Lower leg skin (tissue), 4 donors: ENCODE results near the gene KRTAP5-1. TPM values are rescaled to one million over a fixed set of nuclear protein-coding genes. Genes with fewer than 3 reads are reported as not detected.

Source experiments
- DNase-seq, 2 donors: peaks; one replicate each; pipeline ENCODE4 v3.0.0-alpha.2; 2019; ENCODE audit warnings: low spot score in 2 of 2
- H3K4me3 ChIP-seq: fragments of 200-600 bp; sonication (generic); 2 replicates; pipeline ENCODE4 v1.5.1; 2017; ENCODE audit warnings: mild to moderate bottlenecking, low read depth; ENCODE audit not compliant: poor library complexity, severe bottlenecking
- POLR2A ChIP-seq, 2 donors: fragments of 450-650 bp; IDR thresholded peaks; one replicate each; pipeline ENCODE4 v1.6.1; 2016 to 2017; ENCODE audit warnings: antibody characterized with exemption in 2 of 2, mild to moderate bottlenecking in 1 of 2, moderate library complexity in 1 of 2
- WGBS, 2 donors: methylation state at CpG; one replicate each; pipeline ENCODE4 v1.1.5; 2018; 5-methylcytosine and 5-hydroxymethylcytosine counted together
- intact Hi-C: fragments of 100-400 bp; cut with DNase I; formaldehyde crosslinking; loops from one replicate; pipeline ENCODE4 v1.15.0; 2023; ENCODE audit warnings: low total_unique reads
- total RNA-seq, 4 donors: library from RNA; depleted of rRNA; stranded (reverse); fragments of >200 nt; gene quantifications; one replicate each; pipeline ENCODE4 v1.1.0, GENCODE V29; 2016
- TF ChIP-seq, protein P1 (sequence below), 3 donors: fragments of 450-650 bp; IDR thresholded peaks; one replicate each; pipeline ENCODE4 v1.5.1; 2016; ENCODE audit warnings: antibody characterized with exemption in 3 of 3, mild to moderate bottlenecking in 3 of 3, moderate library complexity in 2 of 3

The KRTAP5-1 gene
- total RNA-seq, 4 donors from 2014 or later, result 8.1 TPM; not detected in 3

DNA sequence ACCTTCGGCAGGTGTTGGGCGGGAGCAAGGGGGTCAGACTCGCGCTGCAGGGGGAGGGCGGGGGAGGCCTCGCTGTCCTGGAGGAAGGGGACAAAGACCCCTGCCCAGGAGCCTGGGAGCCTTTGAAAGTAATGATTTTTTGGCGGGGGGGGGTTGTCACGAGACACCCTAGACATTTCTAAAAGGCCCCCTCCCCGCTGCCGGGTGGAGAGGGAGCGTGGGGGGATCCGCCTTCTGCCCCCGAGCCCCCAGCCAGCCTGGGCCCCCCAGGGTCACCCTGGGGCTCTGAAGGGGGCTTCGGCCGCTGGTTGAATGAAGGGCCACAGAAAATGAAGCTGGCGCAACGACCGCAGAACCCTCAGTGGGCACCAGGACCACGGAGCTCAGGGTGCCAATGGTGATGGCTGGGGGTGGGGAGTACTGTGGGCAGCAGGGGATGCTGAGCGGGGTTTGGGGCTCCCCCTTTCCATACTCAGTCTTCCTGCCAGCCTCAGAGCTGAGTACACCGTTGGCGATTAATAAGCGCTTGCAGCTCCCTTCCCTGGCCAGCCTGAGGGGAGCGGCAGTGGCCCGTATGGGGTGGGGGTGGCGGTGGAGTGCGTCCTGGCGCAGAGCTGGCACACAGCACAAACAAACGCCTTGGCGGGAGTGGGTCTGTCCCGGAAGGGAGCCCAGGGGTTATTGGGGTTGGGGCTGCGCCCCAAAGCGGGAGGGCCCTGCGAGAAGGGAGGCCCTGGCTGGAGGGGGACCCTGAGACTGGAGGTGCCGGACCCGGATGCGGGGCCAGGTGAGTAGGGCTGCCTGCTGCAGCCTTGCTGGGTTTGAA lies 11.8 kb downstream of the KRTAP5-1 start:
- TF ChIP-seq POLR2A (IDR thresholded peaks at IDR 0.05), result no peak
- TF ChIP-seq, protein P1, sequence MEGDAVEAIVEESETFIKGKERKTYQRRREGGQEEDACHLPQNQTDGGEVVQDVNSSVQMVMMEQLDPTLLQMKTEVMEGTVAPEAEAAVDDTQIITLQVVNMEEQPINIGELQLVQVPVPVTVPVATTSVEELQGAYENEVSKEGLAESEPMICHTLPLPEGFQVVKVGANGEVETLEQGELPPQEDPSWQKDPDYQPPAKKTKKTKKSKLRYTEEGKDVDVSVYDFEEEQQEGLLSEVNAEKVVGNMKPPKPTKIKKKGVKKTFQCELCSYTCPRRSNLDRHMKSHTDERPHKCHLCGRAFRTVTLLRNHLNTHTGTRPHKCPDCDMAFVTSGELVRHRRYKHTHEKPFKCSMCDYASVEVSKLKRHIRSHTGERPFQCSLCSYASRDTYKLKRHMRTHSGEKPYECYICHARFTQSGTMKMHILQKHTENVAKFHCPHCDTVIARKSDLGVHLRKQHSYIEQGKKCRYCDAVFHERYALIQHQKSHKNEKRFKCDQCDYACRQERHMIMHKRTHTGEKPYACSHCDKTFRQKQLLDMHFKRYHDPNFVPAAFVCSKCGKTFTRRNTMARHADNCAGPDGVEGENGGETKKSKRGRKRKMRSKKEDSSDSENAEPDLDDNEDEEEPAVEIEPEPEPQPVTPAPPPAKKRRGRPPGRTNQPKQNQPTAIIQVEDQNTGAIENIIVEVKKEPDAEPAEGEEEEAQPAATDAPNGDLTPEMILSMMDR (IDR thresholded peaks at IDR 0.05), result no peak
- intact Hi-C loops, result no loop called here
- WGBS, 2 donors, result 1 to 2% methylated on average over 30 to 36 of the region's 37 CpGs
- DNase-seq, result no peak
- no peak overlapping the region for H3K4me3 ChIP-seq

DNA sequence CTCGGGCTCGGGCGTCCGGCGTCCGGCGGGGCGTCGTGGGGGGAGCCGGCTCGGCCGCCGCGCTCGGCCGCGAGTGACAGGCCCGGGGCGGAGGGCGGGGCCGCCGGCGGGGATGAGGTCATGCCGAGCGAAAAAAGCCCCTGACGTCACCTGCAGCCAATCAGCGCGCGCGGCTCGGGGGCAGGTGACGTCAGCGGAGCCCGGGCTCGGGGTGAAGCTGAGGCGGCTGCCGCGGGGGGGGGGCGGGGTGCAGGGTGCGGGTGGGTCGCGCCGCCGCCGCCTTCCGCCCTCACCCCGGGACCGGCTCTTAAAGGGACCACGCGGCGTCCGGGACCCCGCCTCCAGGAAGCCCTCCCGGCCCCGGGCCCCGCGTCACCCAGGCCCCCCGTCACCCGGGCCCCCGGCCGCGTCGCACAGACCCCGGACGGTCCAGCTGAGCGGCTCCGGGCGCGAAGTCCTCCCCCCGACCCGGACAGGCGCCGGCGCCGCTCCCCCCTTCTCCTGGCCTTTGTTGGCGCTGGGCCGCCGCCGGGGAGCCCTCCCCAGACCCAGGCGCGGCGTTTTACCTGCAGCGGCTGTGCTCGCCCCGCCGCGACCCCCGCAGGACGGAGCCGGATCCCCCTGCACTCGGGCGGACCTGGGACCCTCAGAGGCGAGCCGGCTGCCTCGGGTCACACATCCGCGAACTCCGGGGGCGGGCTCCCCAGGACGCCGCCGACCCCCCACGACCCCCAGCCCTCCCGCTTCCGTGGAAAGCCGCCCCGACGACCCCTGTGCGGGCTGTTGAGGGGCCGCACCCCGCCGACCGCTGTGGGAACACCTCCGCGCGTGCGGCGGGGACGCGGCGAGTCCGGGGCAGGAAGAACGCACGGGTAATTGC lies 12.6 kb downstream of the KRTAP5-1 start, which contains the start of gene DUSP8:
DUSP8 (minus strand) TSS at position 75 of the 880 bp plus-strand sequence. CDS start 6,445 bp downstream, outside the sequence.
- no peak for TF ChIP-seq POLR2A (IDR thresholded peaks at IDR 0.05)
- TF ChIP-seq, protein P1 (IDR thresholded peaks at IDR 0.05), result no peak
- DNase-seq, result peak; percentile 76 to 98
- peak within 1 kb of the TSS; percentile 33 for H3K4me3 ChIP-seq
- 0 to 2% methylated on average over 9 to 52 of the region's 124 CpGs for WGBS, 2 donors
- intact Hi-C loops, result no loop called here

DNA sequence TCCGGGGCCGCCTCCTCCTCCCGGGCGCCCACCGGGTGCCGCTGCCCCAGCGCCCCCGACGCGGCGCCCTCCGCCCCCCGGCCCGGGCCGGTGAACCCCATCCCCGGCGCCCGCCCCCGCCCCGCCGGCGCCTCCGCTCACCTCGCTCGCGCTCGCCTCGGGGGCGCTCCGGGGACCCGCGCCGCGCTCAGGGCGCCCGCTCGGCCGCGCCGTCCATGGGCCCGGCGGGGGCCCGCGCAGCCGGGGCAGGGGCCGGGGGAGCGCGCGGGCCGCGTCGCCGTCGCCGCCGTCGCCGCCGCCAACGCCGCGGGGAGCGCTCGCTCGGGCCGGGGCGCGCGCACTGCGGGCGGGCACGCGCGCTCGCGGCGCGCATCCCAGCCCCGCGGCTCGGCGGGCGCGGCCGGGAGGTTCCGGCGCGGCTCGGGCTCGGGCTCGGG lies 13.3 kb downstream of the KRTAP5-1 start:
- 2% methylated on average over 22 of the region's 91 CpGs; no CpG with 5 or more reads in 1 of the 2 donors for WGBS, 2 donors
- no peak overlapping the region for H3K4me3 ChIP-seq
- intact Hi-C loops, result no loop called here
- DNase-seq, result no peak
- TF ChIP-seq, protein P1 (IDR thresholded peaks at IDR 0.05), result no peak
- TF ChIP-seq POLR2A (IDR thresholded peaks at IDR 0.05), result no peak

DNA sequence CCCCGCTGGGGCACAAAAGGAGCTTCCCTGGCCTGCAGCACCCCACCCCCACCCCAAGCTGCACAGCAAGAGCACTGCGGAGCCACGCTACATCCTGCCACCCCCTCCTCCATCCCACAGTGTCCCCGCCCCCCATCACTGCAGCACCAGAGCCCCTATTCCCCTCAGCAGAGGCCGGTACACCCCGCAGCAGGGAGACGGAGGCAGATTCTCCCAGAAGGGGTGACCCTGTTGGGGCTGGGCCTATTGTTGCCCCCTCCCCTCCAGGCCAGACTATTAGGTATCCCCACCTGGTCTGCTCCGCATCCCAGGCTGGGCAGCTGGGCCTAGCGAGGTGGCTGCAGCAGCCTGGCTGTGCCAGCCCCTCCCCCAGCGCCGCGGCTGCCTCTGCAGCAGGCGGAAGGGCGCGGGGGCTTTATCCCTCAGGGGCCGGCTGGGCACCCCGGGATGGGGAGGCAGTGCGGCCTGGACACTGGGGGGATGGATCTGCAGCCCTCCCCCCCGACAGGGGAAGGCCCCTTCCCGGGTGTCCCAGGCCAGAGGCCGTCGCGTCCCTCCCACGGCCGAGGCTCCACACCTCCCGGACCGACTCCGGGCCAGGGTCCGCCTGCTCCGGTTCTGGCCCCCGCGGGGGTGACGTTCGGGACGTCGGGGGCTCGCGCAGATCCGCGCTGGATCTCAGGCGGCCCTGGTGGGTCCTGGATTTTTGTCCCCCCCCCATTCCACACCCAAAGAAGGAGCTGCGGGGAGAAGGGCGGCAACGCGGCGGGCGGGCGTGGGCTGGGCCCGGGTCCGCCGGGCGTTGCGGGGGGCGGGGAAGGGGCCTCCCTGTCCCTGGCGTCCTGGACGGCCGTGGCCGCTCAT lies 14.0 kb downstream of the KRTAP5-1 start:
- intact Hi-C loops, result no loop called here
- no peak for TF ChIP-seq POLR2A (IDR thresholded peaks at IDR 0.05)
- TF ChIP-seq, protein P1 (IDR thresholded peaks at IDR 0.05), result no peak
- DNase-seq, result no peak
- H3K4me3 ChIP-seq, result no peak overlapping the region
- WGBS, 2 donors, result 18 to 38% methylated on average over 6 to 35 of the region's 58 CpGs

DNA sequence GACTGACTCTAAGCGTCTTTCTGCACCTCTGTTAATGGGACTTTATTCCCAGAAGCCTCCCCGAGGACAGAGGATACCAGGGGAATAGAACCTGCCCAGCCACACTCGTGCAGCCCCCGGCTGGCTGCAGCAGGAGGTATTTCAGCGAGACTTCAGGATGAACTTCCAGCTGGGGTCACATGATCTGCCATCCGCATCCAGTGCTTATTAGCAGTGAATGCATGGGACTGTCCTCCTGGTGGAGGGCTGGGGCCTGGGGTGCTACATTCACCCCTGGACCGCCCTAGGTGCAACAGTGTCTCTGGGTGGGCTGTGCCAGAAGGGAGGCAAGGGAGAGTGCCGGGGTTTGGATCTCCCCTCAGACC lies 14.6 kb downstream of the KRTAP5-1 start:
- DNase-seq, result no peak
- TF ChIP-seq, protein P1 (IDR thresholded peaks at IDR 0.05), result no peak
- TF ChIP-seq POLR2A (IDR thresholded peaks at IDR 0.05), result no peak
- intact Hi-C loops, result no loop called here
- WGBS, 2 donors, result 82 to 88% methylated on average over 7 to 8 of the region's 8 CpGs
- no peak overlapping the region for H3K4me3 ChIP-seq
